K562 (cell line): ENCODE data around the gene RTL5. TPM values are rescaled to one million over a fixed set of nuclear protein-coding genes. Genes with fewer than 3 reads are reported as not detected.
A peak's percentile ranks its signal among the peaks of the same experiment; 100 is the strongest.

ENCODE experiments used
- ATAC-seq: fragments of 200-7000 bp; cut with Tn5 transposase; 3 replicates; pipeline ENCODE4 v1.9.1; 2020; ENCODE audit warnings: moderate library complexity
- BruUV-seq: library from RNA; stranded (reverse); fragments of 400-500 nt; replicated peaks from 2 replicates; lab custom pipeline; 2021; lab: Mats Ljungman, UMichigan
- CTCF ChIA-PET: fragments of 300-600 bp; formaldehyde crosslinking; extraction: SDS; loops from one replicate; lab custom pipeline; 2021; ENCODE audit warnings: low intra/inter-chr PET ratio; lab: Yijun Ruan, JAX
- POLR2A ChIA-PET: fragments of 300-600, 350-650 bp; sonication (Branson Sonifier 250); formaldehyde crosslinking; extraction: SDS; loops from one replicate; lab custom pipeline; 2021; ENCODE audit warnings: antibody characterized with exemption, inconsistent platforms; lab: Yijun Ruan, JAX
- DNase-seq, 4 experiments: peaks; one replicate each; pipeline versions ENCODE4 v3.0.0 to v3.0.0-alpha.2; 2011 to 2018; ENCODE audit warnings: low spot score in 3 of 4, mixed read lengths in 3 of 4; ENCODE audit errors: extremely low read depth in 1 of 4
- FAIRE-seq: peaks from 2 replicates; lab custom pipeline; 2011; peaks lifted over from hg19 to GRCh38; lab: Jason Lieb, UNC
- H2AFZ ChIP-seq: 2 replicates; pipeline ENCODE4 v1.6.0; 2011; ENCODE audit warnings: low read depth, low read length, control low read depth, inconsistent platforms
- H3K27ac ChIP-seq: fragments of 200-600 bp; 3 replicates; pipeline ENCODE4 v1.8.0; 2011; ENCODE audit warnings: low read depth, mild to moderate bottlenecking, control low read depth, inconsistent platforms, low read length, moderate library complexity, mixed read lengths; ENCODE audit errors: extremely low read depth
- H3K27me3 ChIP-seq, 2 experiments: fragments of 300-600 bp in 1 of 2; 2 replicates in 1 of 2; 3 replicates in 1 of 2; pipeline versions ENCODE4 v1.6.0 to v1.8.0; 2011; ENCODE audit warnings: inconsistent platforms in 2 of 2, low read length in 2 of 2, mild to moderate bottlenecking in 1 of 2, mixed read lengths in 1 of 2, moderate library complexity in 1 of 2; ENCODE audit not compliant: control insufficient read depth in 2 of 2, insufficient read depth in 2 of 2
- H3K36me3 ChIP-seq: fragments of 300-600 bp; 3 replicates; pipeline ENCODE4 v1.8.0; 2011; ENCODE audit warnings: mild to moderate bottlenecking, low read length, inconsistent platforms; ENCODE audit not compliant: control insufficient read depth, insufficient read depth
- H3K4me1 ChIP-seq, 2 experiments: fragments of 200-600 bp in 1 of 2; replicated peaks in 1 of 2; 2 replicates in 1 of 2; 3 replicates in 1 of 2; pipeline versions ENCODE4 v1.5.1 to v1.8.0; 2011; ENCODE audit warnings: inconsistent platforms in 2 of 2, low read length in 2 of 2, mild to moderate bottlenecking in 1 of 2, mixed read lengths in 1 of 2, moderate library complexity in 1 of 2; ENCODE audit not compliant: control insufficient read depth in 2 of 2, insufficient read depth in 2 of 2
- H3K4me2 ChIP-seq: 2 replicates; pipeline ENCODE4 v1.6.1; 2011; ENCODE audit warnings: low read length, control low read depth, inconsistent platforms, mixed read lengths; ENCODE audit not compliant: insufficient read depth
- H3K4me3 ChIP-seq: fragments of 200-600 bp; sonication (generic), shearing (Covaris generic); 2 replicates; pipeline ENCODE4 v1.5.1; 2016; ENCODE audit warnings: control low read depth, inconsistent platforms
- H3K79me2 ChIP-seq: fragments of 200-600 bp; 3 replicates; pipeline ENCODE4 v1.8.0; 2011; ENCODE audit warnings: low read length, inconsistent platforms; ENCODE audit not compliant: control insufficient read depth, insufficient read depth
- H3K9ac ChIP-seq, 2 experiments: 2 replicates each; pipeline versions ENCODE4 v1.6.0 to v1.6.1; 2011; ENCODE audit warnings: low read depth in 2 of 2, low read length in 2 of 2, control low read depth in 1 of 2, inconsistent platforms in 1 of 2, mild to moderate bottlenecking in 1 of 2, mixed read lengths in 1 of 2; ENCODE audit not compliant: insufficient read depth in 1 of 2
- H3K9me1 ChIP-seq: one replicate; pipeline ENCODE4 v1.6.0; 2011; ENCODE audit warnings: inconsistent platforms, mild to moderate bottlenecking, low read length, moderate library complexity; ENCODE audit not compliant: control insufficient read depth, insufficient read depth
- H3K9me3 ChIP-seq: replicated peaks from 2 replicates; pipeline ENCODE4 v1.5.1; 2011; ENCODE audit warnings: low read depth, low read length, inconsistent platforms; ENCODE audit not compliant: control insufficient read depth, insufficient read depth
- H4K20me1 ChIP-seq: replicated peaks from 2 replicates; pipeline ENCODE4 v1.6.1; 2011; ENCODE audit warnings: low read length, inconsistent platforms, mixed read lengths; ENCODE audit not compliant: control insufficient read depth, insufficient read depth
- WGBS: fragments of 100-300 bp; shearing (Covaris generic); methylation state at CpG from one replicate; pipeline ENCODE4 v1.1.6; 2016; ENCODE audit warnings: low coverage, mixed read lengths; ENCODE audit not compliant: insufficient coverage; ENCODE audit errors: missing lambda C conversion rate; 5-methylcytosine and 5-hydroxymethylcytosine counted together
- in situ Hi-C: fragments of 300-500 bp; cut with MboI; formaldehyde crosslinking; loops from 4 replicates; pipeline ENCODE4 v1.15.0; 2018; ENCODE audit warnings: inconsistent platforms, mixed read lengths
- intact Hi-C: fragments of 100-400 bp; cut with micrococcal nuclease; formaldehyde crosslinking; loops from 2 replicates; pipeline ENCODE4 v1.14.2; 2022
- polyA plus RNA-seq, 8 experiments: library from polyadenylated mRNA; depleted of rRNA in 4 of 8; stranded (reverse) in 5 of 8; unstranded in 3 of 8; fragments of >200 nt; fragmentation: Nextera tagmentation in 2 of 8; fragmentation: Illumina TruSeq in 1 of 8; extraction: Ambion mirVana in 2 of 8; extraction: Trizol in 1 of 8; gene quantifications; 2 replicates each; pipeline versions ENCODE4 v1.2.1 to v1.2.3, GENCODE V29; 2011 to 2014; ENCODE audit warnings: inconsistent platforms in 1 of 8, missing spikeins in 1 of 8
- total RNA-seq, 7 experiments: library from RNA; depleted of rRNA in 6 of 7; stranded (reverse); fragments of >200 nt in 6 of 7; fragmentation: Illumina TruSeq in 2 of 7; extraction: Trizol in 2 of 7; gene quantifications; 2 replicates each; pipeline versions ENCODE4 v1.2.1 to v1.2.3, GENCODE V29; 2011 to 2021; ENCODE audit warnings: low replicate concordance in 1 of 7
- TF ChIP-seq, protein P1 (sequence below): sonication (generic); formaldehyde crosslinking; IDR thresholded peaks from 2 replicates; pipeline ENCODE4 v1.5.0; 2020; ENCODE audit warnings: missing genetic modification reagents
- TF ChIP-seq, protein P2 (sequence below): IDR thresholded peaks from 2 replicates; pipeline ENCODE4 v1.6.1; 2016; ENCODE audit warnings: missing genetic modification characterization, missing compliant biosample characterization

The RTL5 gene
- total and polyA plus RNA-seq, 9 of the 15 experiments (the other 6 are each of a cell fraction or from before 2014, with no cell fraction given), result 0.03 TPM; not detected in 8

DNA sequence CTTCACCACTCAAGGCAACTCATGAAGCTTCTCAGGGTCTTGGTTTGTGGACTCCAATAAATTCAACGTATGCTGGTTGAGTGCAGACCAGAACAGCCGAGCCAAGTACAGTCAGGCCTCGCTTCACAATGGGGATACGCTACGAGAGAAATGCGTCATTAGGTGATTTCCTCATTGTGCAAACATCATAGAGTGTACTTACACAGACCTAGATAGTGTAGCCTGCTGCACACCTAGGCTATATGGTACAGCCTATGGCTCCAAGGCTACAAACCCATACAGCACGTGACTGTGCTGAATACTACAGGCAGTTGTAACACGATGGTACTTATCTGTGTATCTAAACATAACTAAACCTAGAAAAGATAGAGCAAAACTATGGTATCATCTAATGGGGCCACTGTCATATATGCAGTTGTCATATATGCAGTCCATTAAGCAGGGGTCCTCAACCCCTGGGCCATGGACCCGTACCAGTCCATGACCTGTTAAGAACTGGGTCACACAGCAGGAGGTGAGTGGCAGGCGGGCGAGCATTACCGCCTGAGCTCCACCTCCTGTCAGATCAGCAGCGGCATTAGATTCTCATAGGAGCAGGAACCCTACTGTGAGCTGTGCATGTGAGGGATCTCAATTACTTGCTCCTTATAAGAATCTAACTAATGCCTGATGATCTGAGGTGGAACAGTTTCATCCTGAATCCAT, 31.5 kb downstream of the RTL5 start:
- intact Hi-C loops (no loop called here), in situ Hi-C loops (no loop called here)
- Histone ChIP-seq H3K27ac (no peak overlapping the region), H3K27me3 (peaks cover 0 to 34% of the 10 kb centered on the region in 2 experiments; a peak in 2 of 5 replicates), H3K4me2 (no peak overlapping the region), H3K4me1 (peaks cover 0 to 5% of the 10 kb centered on the region in 2 experiments; a peak in 1 of 5 replicates), H4K20me1 (no peaks in the 10 kb centered on the region), H2AFZ (no peak overlapping the region), H3K9ac (no peak overlapping the region), H3K4me3 (no peak overlapping the region), H3K36me3 (no peaks in the 10 kb centered on the region), H3K79me2 (no peaks in the 10 kb centered on the region), H3K9me1 (no peaks in the 10 kb centered on the region), H3K9me3 (no peaks in the 10 kb centered on the region)
- FAIRE-seq (no peak), DNase-seq (no peak), ATAC-seq (no peak)
- TF ChIP-seq, protein P1, sequence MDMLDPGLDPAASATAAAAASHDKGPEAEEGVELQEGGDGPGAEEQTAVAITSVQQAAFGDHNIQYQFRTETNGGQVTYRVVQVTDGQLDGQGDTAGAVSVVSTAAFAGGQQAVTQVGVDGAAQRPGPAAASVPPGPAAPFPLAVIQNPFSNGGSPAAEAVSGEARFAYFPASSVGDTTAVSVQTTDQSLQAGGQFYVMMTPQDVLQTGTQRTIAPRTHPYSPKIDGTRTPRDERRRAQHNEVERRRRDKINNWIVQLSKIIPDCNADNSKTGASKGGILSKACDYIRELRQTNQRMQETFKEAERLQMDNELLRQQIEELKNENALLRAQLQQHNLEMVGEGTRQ (CRISPR knock-in tag), result 0 out of 2 replicates have a peak, but pooled peaks have one; percentile 22
- TF ChIP-seq, protein P2, sequence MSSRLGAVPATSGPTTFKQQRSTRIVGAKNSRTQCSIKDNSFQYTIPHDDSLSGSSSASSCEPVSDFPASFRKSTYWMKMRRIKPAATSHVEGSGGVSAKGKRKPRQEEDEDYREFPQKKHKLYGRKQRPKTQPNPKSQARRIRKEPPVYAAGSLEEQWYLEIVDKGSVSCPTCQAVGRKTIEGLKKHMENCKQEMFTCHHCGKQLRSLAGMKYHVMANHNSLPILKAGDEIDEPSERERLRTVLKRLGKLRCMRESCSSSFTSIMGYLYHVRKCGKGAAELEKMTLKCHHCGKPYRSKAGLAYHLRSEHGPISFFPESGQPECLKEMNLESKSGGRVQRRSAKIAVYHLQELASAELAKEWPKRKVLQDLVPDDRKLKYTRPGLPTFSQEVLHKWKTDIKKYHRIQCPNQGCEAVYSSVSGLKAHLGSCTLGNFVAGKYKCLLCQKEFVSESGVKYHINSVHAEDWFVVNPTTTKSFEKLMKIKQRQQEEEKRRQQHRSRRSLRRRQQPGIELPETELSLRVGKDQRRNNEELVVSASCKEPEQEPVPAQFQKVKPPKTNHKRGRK (tag), result no peak
- WGBS, result 12% methylated on average over 10 of the region's 13 CpGs
- CTCF ChIA-PET, result no interaction called here
- POLR2A ChIA-PET, result no interaction called here
- no TSS peak for BruUV-seq
